Measurements from ENCODE around the gene CCR5AS.

GRCh38 chr3:46380471-46381221 is 26.2 kb downstream of the CCR5AS start:
- TF ChIP-seq CTCF (IDR thresholded peaks at IDR 0.05) = no peak
- TF ChIP-seq POLR2AphosphoS5 (IDR thresholded peaks at IDR 0.05) = no peak
- TF ChIP-seq POLR2A (IDR thresholded peaks at IDR 0.05) = no peak
